Fibroblast of skin of left biceps (primary cell): ENCODE measurements around the gene PCDH9.
"Not testable (repeated sequence)": the region's sequence is repeated elsewhere in the genome, so short reads cannot be mapped to it uniquely, and the experiment has no call there.

ENCODE experiments used
- DNase-seq, 2 experiments: peaks; one replicate each; pipeline ENCODE4 v3.0.0-alpha.2; 2013; ENCODE audit warnings: low read depth in 2 of 2

Gene PCDH9

DNA sequence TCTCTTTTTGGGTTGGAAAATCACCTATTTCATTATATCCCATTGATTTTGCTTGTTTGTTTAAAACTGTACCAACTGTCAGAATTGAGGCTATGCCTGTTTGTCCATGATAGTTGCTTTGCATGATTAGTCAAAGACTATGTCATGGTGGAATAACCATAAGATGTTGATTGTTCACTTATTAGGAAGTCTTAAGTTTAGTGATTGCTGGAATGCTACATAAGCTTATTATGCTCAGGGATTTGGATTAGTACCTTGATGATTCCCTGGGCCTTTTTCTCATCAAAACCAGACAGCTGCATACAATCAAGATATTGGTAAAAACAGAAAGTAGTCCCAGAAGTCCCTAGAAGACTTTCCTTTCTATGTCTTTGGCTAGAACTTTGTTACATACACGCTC lies 954.7 kb downstream of the PCDH9 start:
- DNase-seq: no peak

DNA sequence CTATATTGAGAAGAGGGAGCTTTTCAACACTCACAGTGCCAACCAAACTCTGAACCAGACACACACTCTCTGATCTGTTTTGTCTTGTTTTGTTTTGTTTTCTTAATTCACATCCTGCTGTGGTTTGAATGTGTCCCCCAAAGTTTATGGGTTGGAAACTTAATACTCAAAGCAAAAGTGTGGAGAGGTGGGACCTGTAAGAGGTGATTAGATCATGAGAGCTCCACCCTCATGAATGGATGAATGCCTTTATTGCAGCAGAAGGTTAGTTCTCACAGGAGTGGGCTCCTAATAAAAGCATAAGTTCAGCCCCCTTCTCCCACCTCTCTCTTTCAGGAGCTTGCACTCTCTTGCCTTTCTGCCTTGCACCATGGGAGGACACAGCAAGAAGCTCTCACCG lies 957.1 kb downstream of the PCDH9 start:
- DNase-seq: no peak

DNA sequence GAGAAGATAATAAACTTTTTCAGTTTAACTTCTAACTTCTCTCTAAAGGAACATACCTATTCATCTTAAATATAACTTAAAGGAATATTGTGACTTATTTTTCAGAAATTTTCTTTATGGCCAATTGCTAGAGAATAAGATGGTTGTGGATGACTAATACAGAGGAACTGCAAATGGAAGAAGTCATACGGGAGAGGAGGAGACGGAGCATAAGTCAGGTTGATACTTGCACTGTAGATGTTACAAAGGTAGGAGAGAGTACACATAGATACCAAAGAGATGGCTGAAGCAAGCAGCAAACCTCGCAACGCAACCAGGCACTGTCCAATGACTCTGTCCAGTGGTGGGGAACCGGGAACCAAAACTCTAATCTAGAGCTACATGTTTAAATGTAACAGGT lies 963.4 kb downstream of the PCDH9 start:
- no peak for DNase-seq

DNA sequence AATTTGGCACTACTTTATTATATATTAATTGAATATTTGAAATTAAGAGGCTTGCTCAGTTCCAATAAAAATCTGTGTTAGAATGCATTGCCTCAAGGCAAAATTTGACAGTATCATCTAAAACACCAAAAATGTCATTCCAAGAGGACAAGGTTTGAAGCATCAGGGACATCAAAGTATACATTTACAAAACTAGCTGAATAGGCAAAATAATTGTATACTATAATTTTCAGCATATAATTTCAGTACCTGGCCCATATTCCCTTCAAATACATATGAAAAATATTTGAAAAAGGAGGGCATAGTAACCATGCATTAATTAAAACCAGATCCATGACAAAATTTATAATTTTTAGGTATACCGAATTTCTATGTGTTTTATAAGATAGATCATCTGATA lies 963.8 kb downstream of the PCDH9 start:
- no peak for DNase-seq

DNA sequence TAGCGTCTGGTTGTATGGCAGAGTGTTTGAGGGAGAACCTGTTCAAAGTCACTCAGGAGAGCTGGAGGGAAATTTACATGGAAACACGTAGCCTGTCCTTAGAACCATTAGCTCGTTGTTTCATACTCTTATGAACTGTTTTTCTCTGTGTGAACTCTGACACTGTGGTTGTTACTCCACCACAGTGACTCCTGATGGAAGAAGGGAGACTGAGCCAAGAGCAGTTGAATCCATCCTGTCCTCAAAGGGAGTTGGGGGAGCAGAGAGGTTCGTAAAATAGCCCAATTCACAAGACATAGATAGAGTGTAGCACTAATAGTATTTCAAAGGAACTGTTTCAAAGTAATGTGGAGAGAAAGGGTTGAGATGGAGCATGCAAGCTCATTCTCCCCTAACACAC lies 964.8 kb downstream of the PCDH9 start:
- no peak for DNase-seq

DNA sequence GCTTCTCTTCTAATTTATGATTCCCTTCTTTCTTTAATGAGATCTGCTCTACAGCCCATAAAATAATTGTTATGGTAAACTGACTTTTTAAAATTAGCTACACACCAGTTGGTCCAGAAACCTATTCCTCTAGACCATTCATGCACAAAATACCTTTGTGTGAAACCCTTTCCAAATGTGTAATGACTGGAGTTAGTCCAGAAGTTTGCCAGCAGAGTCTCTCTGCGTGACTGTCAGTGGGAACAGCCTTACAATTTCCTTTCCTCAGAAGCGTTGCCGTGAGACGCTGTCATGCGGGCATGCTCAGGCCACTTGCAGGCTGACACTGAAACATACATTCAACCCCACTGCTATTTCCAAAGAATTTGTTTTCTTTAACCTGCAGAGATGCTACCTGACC lies 965.2 kb downstream of the PCDH9 start:
- no peak for DNase-seq

DNA sequence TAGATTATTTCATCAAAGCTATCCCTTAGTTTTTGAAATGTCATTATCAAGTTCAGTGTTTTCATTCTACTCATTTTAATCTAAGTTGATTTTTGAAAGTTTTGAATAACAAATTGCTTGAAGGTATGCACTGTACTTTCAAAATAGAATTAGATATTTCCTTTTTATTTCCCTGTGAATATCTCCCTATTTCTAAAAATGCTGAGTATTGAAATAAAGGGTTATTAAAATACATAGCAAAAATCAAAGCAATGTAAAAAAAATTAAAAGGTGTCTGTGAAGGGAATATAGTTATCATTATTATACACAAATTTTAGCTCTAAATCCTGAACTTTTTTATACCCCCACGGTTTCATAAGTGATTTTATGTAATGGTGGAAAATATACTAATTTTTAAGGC lies 967.8 kb downstream of the PCDH9 start:
- no peak for DNase-seq

DNA sequence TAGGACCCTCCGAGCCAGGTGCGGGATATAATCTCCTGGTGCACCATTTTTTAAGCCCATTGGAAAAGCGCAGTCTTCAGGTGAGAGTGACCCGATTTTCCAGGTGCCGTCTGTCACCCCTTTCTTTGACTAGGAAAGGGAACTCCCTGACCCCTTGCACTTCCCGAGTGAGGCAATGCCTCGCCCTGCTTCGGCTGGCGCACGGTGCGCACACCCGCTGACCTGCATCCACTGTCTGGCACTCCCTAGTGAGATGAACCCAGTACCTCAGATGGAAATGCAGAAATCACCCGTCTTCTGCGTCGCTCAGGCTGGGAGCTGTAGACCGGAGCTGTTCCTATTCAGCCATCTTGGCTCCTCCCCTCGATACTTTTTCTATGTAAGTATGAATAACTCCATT lies 970.7 kb downstream of the PCDH9 start:
- not testable (repeated sequence) for DNase-seq
